ENCODE data around the gene CPSF6. TPM values are rescaled to one million over a fixed set of nuclear protein-coding genes. Genes with fewer than 3 reads are reported as not detected.

CPSF6 gene
- total and polyA plus RNA-seq, 2 donors from 2014 or later, result 21.0 to 57.3 TPM

- Histone ChIP-seq H3K4me3 (ENCODE audit: low read length in 3 of 3) (no peak overlapping the region), H3K9me3 (ENCODE audit: control insufficient read depth in 2 of 3, insufficient read depth in 1 of 3, low read length in 3 of 3) (no peaks in the 10 kb centered on the region), H3K27ac (ENCODE audit: low read depth in 2 of 2, low read length in 2 of 2) (no peak overlapping the region), H3K9ac (ENCODE audit: low read length in 3 of 3) (no peak overlapping the region), H3K27me3 (ENCODE audit: control insufficient read depth, insufficient read depth, low read length) (no peaks in the 10 kb centered on the region), H3K4me1 (ENCODE audit: control insufficient read depth in 2 of 3, insufficient read depth in 2 of 3, low read depth in 1 of 3, low read length in 3 of 3) (peaks cover 0 to 15% (median 0%) of the 10 kb centered on the region in 3 donors), H3K36me3 (ENCODE audit: control insufficient read depth in 2 of 3, insufficient read depth in 3 of 3, low read length in 3 of 3) (no peaks in the 10 kb centered on the region)
- no peak for FAIRE-seq
- TF ChIP-seq CTCF (IDR thresholded peaks at IDR 0.05; ENCODE audit: borderline replicate concordance, extremely low read depth, insufficient read depth), result no peak
- DNase-seq, result no peak
- intact Hi-C loops (cut with DNase I), result no loop called here
These were observed 4.0 kb downstream of the CPSF6 start for GRCh38 chr12:69243099-69244084.

GRCh38 chr12:69247268-69248018 lies 8.1 kb downstream of the CPSF6 start:
- no peak for TF ChIP-seq CTCF (IDR thresholded peaks at IDR 0.05; ENCODE audit: borderline replicate concordance, extremely low read depth, insufficient read depth)
- Histone ChIP-seq H3K27ac (ENCODE audit: low read depth in 2 of 2, low read length in 2 of 2) (no peak overlapping the region), H3K36me3 (ENCODE audit: control insufficient read depth in 2 of 3, insufficient read depth in 3 of 3, low read length in 3 of 3) (no peaks in the 10 kb centered on the region), H3K9ac (ENCODE audit: low read length in 3 of 3) (no peak overlapping the region), H3K27me3 (ENCODE audit: control insufficient read depth, insufficient read depth, low read length) (no peaks in the 10 kb centered on the region), H3K9me3 (ENCODE audit: control insufficient read depth in 2 of 3, insufficient read depth in 1 of 3, low read length in 3 of 3) (no peaks in the 10 kb centered on the region), H3K4me3 (ENCODE audit: low read length in 3 of 3) (no peak overlapping the region), H3K4me1 (ENCODE audit: control insufficient read depth in 2 of 3, insufficient read depth in 2 of 3, low read depth in 1 of 3, low read length in 3 of 3) (peaks cover 0 to 9% (median 0%) of the 10 kb centered on the region in 3 donors)
- DNase-seq (no peak), FAIRE-seq (no peak)
- intact Hi-C loops (cut with DNase I), result no loop called here

- H3K4me3 ChIP-seq (ENCODE audit: low read length in 3 of 3), result no peak overlapping the region
- H3K9ac ChIP-seq (ENCODE audit: low read length in 3 of 3), result no peak overlapping the region
- no peaks in the 10 kb centered on the region for H3K9me3 ChIP-seq (ENCODE audit: control insufficient read depth in 2 of 3, insufficient read depth in 1 of 3, low read length in 3 of 3)
- DNase-seq (no peak), FAIRE-seq (no peak)
- intact Hi-C loops (cut with DNase I), result no loop called here
- H3K36me3 ChIP-seq (ENCODE audit: control insufficient read depth in 2 of 3, insufficient read depth in 3 of 3, low read length in 3 of 3), result peaks cover 2 to 11% (median 9%) of the 10 kb centered on the region in 3 donors
- no peak for TF ChIP-seq CTCF (IDR thresholded peaks at IDR 0.05; ENCODE audit: borderline replicate concordance, extremely low read depth, insufficient read depth)
- H3K27me3 ChIP-seq (ENCODE audit: control insufficient read depth, insufficient read depth, low read length), result no peaks in the 10 kb centered on the region
- no peak overlapping the region for H3K27ac ChIP-seq (ENCODE audit: low read depth in 2 of 2, low read length in 2 of 2)
- peaks cover 0 to 3% (median 0%) of the 10 kb centered on the region in 3 donors for H3K4me1 ChIP-seq (ENCODE audit: control insufficient read depth in 2 of 3, insufficient read depth in 2 of 3, low read depth in 1 of 3, low read length in 3 of 3)
These were observed 12.7 kb downstream of the CPSF6 start for GRCh38 chr12:69252033-69252432.
